Omental fat pad (tissue), 4 donors: ENCODE data around the gene COP1. TPM values are rescaled to one million over a fixed set of nuclear protein-coding genes. Genes with fewer than 3 reads are reported as not detected.

Experiments used
- ATAC-seq: fragments of 150-250 bp; one replicate; pipeline ENCODE4 v1.9.1; 2016; ENCODE audit warnings: mild to moderate bottlenecking, moderate library complexity; ENCODE audit not compliant: low FRiP score
- DNase-seq: peaks from one replicate; pipeline ENCODE4 v3.0.0-alpha.2; 2019; ENCODE audit warnings: low spot score
- CTCF ChIP-seq, 3 donors: fragments of 450-650 bp; IDR thresholded peaks; one replicate each; pipeline ENCODE4 v1.5.1; 2016 to 2017; ENCODE audit warnings: antibody characterized with exemption in 3 of 3, mild to moderate bottlenecking in 3 of 3, moderate library complexity in 2 of 3
- total RNA-seq, 4 donors: library from RNA; depleted of rRNA; stranded (reverse); fragments of >200 nt; gene quantifications; one replicate each; pipeline ENCODE4 v1.1.0, GENCODE V29; 2016

The COP1 gene
- total RNA-seq, 4 donors from 2014 or later, result 43.6 to 83.7 (median 50.6) TPM

- DNase-seq (no peak), ATAC-seq (no peak)
- TF ChIP-seq CTCF (IDR thresholded peaks at IDR 0.05), result no peak
These were observed 18.8 kb upstream of the COP1 start for GRCh38 chr1:176225911-176226310.

- no peak for TF ChIP-seq CTCF (IDR thresholded peaks at IDR 0.05)
- ATAC-seq (no peak), DNase-seq (no peak)
These were observed 18.4 kb upstream of the COP1 start for GRCh38 chr1:176225479-176225875.

GRCh38 chr1:176222196-176222595 lies 15.1 kb upstream of the COP1 start:
- no peak for ATAC-seq
- TF ChIP-seq CTCF (IDR thresholded peaks at IDR 0.05), result no peak
- no peak for DNase-seq

GRCh38 chr1:176220100-176220689 lies 13.1 kb upstream of the COP1 start:
- DNase-seq (no peak), ATAC-seq (no peak)
- no peak for TF ChIP-seq CTCF (IDR thresholded peaks at IDR 0.05)

GRCh38 chr1:176217461-176218099 lies 10.5 kb upstream of the COP1 start:
- DNase-seq (no peak), ATAC-seq (no peak)
- no peak for TF ChIP-seq CTCF (IDR thresholded peaks at IDR 0.05)

GRCh38 chr1:176216031-176216430 lies 8.9 kb upstream of the COP1 start:
- ATAC-seq, result no peak
- TF ChIP-seq CTCF (IDR thresholded peaks at IDR 0.05), result no peak
- DNase-seq, result no peak
